BLaER1 treated with 17β-estradiol and CSF1 and Interleukin-3, amounts not matched to agents 10 nM and 100 nM (cell line): ENCODE measurements around the gene SMC3.

Source experiments
- H3K27ac ChIP-seq, 11 experiments: shearing (Covaris generic); formaldehyde crosslinking; 2 replicates each; pipeline ENCODE4 v1.8.1; 2022
- H3K27me3 ChIP-seq, 11 experiments: shearing (Covaris generic); formaldehyde crosslinking; 2 replicates each; pipeline ENCODE4 v1.8.1; 2022
- H3K36me3 ChIP-seq, 11 experiments: shearing (Covaris generic); formaldehyde crosslinking; 2 replicates each; pipeline ENCODE4 v1.8.1; 2022
- H3K4me1 ChIP-seq, 10 experiments: shearing (Covaris generic); formaldehyde crosslinking; 2 replicates each; pipeline ENCODE4 v1.8.1; 2022
- H3K4me2 ChIP-seq, 11 experiments: shearing (Covaris generic); formaldehyde crosslinking; 2 replicates each; pipeline ENCODE4 v1.8.1; 2022
- H3K4me3 ChIP-seq, 10 experiments: shearing (Covaris generic); formaldehyde crosslinking; 2 replicates each; pipeline ENCODE4 v1.8.1; 2022
- H3K9ac ChIP-seq, 11 experiments: shearing (Covaris generic); formaldehyde crosslinking; 2 replicates each; pipeline ENCODE4 v1.8.1; 2022
- H3K9me3 ChIP-seq, 11 experiments: shearing (Covaris generic); formaldehyde crosslinking; replicated peaks in 1 of 11; 2 replicates each; pipeline ENCODE4 v1.8.1; 2022
- H4K20me1 ChIP-seq, 11 experiments: shearing (Covaris generic); formaldehyde crosslinking; 2 replicates each; pipeline ENCODE4 v1.8.1; 2022
- Cebpa-rat ChIP-seq, 11 experiments: shearing (Covaris generic); IDR thresholded peaks; 2 replicates each; pipeline ENCODE4 v1.8.1; 2022

SMC3 gene

GRCh38 chr10:110648692-110649346, 81.3 kb downstream of the SMC3 start:
- peaks cover 27 to 46% (median 38%) of the 10 kb centered on the region in 10 experiments for H3K4me1 ChIP-seq
- no peak overlapping the region for H3K27ac ChIP-seq
- no peak overlapping the region for H3K9ac ChIP-seq
- H4K20me1 ChIP-seq: peaks cover 0 to 17% (median 6%) of the 10 kb centered on the region in 11 experiments; a peak in 12 of 22 replicates
- H3K9me3 ChIP-seq: peaks cover 0 to 3% (median 0%) of the 10 kb centered on the region in 11 experiments; a peak in 1 of 22 replicates
- TF ChIP-seq Cebpa-rat (IDR thresholded peaks at IDR 0.05): no peak
- H3K4me2 ChIP-seq: no peak overlapping the region
- no peaks in the 10 kb centered on the region for H3K36me3 ChIP-seq
- no peak overlapping the region for H3K4me3 ChIP-seq
- H3K27me3 ChIP-seq: peaks cover 30 to 47% (median 34%) of the 10 kb centered on the region in 11 experiments

- H3K9ac ChIP-seq: no peak overlapping the region
- H3K4me2 ChIP-seq: peak overlapping the region; percentile 12 to 68 (median 37); a peak in 20 of 22 replicates
- H3K27me3 ChIP-seq: peaks cover 22 to 39% (median 27%) of the 10 kb centered on the region in 11 experiments
- peaks cover 0 to 9% (median 0%) of the 10 kb centered on the region in 11 experiments; a peak in 5 of 22 replicates for H4K20me1 ChIP-seq
- TF ChIP-seq Cebpa-rat (IDR thresholded peaks at IDR 0.05): no peak
- peaks cover 25 to 38% (median 33%) of the 10 kb centered on the region in 10 experiments for H3K4me1 ChIP-seq
- H3K36me3 ChIP-seq: no peaks in the 10 kb centered on the region
- no peak overlapping the region for H3K4me3 ChIP-seq
- H3K27ac ChIP-seq: no peak overlapping the region
- H3K9me3 ChIP-seq: peaks cover 0 to 3% (median 0%) of the 10 kb centered on the region in 11 experiments; a peak in 1 of 22 replicates
Observed at GRCh38 chr10:110649347-110650264, 82.1 kb downstream of the SMC3 start.

DNA sequence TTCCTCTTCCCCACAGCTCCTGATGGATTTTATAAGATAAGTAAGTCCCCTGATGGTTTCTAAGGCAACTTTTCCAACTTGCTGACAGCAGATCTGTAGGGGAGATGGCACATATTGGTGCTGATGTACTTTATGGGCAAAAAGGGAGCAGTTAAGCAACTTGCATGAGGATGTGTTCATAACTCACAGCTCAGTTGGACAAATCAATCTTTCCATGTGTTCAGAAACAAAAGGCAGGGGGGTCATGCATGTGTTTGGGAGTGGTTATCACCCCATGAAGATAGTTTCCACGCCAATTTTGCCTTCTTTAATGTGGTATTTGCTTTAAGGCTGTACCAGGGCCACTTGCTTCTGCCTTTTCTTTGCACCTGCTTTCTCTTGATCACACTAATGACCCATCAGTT, 82.8 kb downstream of the SMC3 start:
- no peak overlapping the region for H3K9ac ChIP-seq
- H4K20me1 ChIP-seq: peaks cover 0 to 2% (median 0%) of the 10 kb centered on the region in 11 experiments; a peak in 1 of 22 replicates
- H3K4me1 ChIP-seq: peaks cover 21 to 35% (median 30%) of the 10 kb centered on the region in 10 experiments; a peak in 19 of 20 replicates
- peak overlapping the region; percentile 12 to 68 (median 37); a peak in 20 of 22 replicates for H3K4me2 ChIP-seq
- no peak overlapping the region for H3K27ac ChIP-seq
- peaks cover 16 to 32% (median 20%) of the 10 kb centered on the region in 11 experiments for H3K27me3 ChIP-seq
- no peak for TF ChIP-seq Cebpa-rat (IDR thresholded peaks at IDR 0.05)
- no peaks in the 10 kb centered on the region for H3K9me3 ChIP-seq
- H3K4me3 ChIP-seq: no peak overlapping the region
- H3K36me3 ChIP-seq: no peaks in the 10 kb centered on the region

GRCh38 chr10:110651044-110651958, 83.8 kb downstream of the SMC3 start:
- Histone ChIP-seq H3K27me3 (peaks cover 5 to 22% (median 10%) of the 10 kb centered on the region in 11 experiments), H3K9ac (peak overlapping the region in 1 of 11 experiments; percentile 25; a peak in 1 of 22 replicates), H4K20me1 (no peaks in the 10 kb centered on the region), H3K4me2 (peak overlapping the region; percentile 44 to 68 (median 56); a peak in 21 of 22 replicates), H3K27ac (peak overlapping the region in 3 of 11 experiments; percentile 27 to 45 (median 37); a peak in 2 of 22 replicates), H3K36me3 (no peaks in the 10 kb centered on the region), H3K4me1 (peaks cover 21 to 35% (median 30%) of the 10 kb centered on the region in 10 experiments; a peak in 19 of 20 replicates), H3K4me3 (no peak overlapping the region), H3K9me3 (no peaks in the 10 kb centered on the region)
- no peak for TF ChIP-seq Cebpa-rat (IDR thresholded peaks at IDR 0.05)

GRCh38 chr10:110652475-110653118, 85.1 kb downstream of the SMC3 start:
- Histone ChIP-seq H3K9me3 (no peaks in the 10 kb centered on the region), H3K4me2 (peak overlapping the region in 4 of 11 experiments; percentile 2 to 68 (median 30); a peak in 4 of 22 replicates), H3K27me3 (peaks cover 0 to 9% (median 0%) of the 10 kb centered on the region in 11 experiments; a peak in 8 of 22 replicates), H3K9ac (no peak overlapping the region), H3K27ac (no peak overlapping the region), H3K4me3 (no peak overlapping the region), H3K4me1 (peaks cover 21 to 35% (median 30%) of the 10 kb centered on the region in 10 experiments; a peak in 19 of 20 replicates), H4K20me1 (no peaks in the 10 kb centered on the region), H3K36me3 (no peaks in the 10 kb centered on the region)
- TF ChIP-seq Cebpa-rat (IDR thresholded peaks at IDR 0.05): no peak
